Suppressor macrophage (primary cell): ENCODE measurements around the gene KRTAP8-1.

Experiments used
- DNase-seq, 4 experiments: peaks; one replicate each; pipeline ENCODE4 v3.0.0-alpha.2; 2020 to 2022
- total RNA-seq, 17 experiments: gene quantifications; one replicate each; lab custom pipeline; 2026; ENCODE audit warnings: mixed read lengths in 6 of 17, inconsistent platforms in 3 of 17; lab: John Stamatoyannopoulos, UW

The KRTAP8-1 gene
- total RNA-seq, result 0 to 0.02 (median 0) reads per million in 17 experiments

- no peak for DNase-seq
Observed at GRCh38 chr21:30813174-30813573, at the start of gene KRTAP8-1. KRTAP8-1 (minus strand) TSS chr21:30813274; CDS start chr21:30813220, 54 bp downstream.

- DNase-seq, result no peak
Observed at GRCh38 chr21:30847627-30848500, 34.8 kb upstream of the KRTAP8-1 start.

- no peak for DNase-seq
Observed at GRCh38 chr21:30842990-30843389, 29.9 kb upstream of the KRTAP8-1 start.

GRCh38 chr21:30839304-30839703, 26.2 kb upstream of the KRTAP8-1 start:
- DNase-seq, result peak in 3 of 4 experiments; percentile 14 to 28 (median 16)

GRCh38 chr21:30838536-30838935, 25.5 kb upstream of the KRTAP8-1 start:
- no peak for DNase-seq

- peak; percentile 56 to 70 (median 59) for DNase-seq
Observed at GRCh38 chr21:30831194-30831765, 18.2 kb upstream of the KRTAP8-1 start.

- DNase-seq, result no peak
Observed at GRCh38 chr21:30829659-30830058, 16.6 kb upstream of the KRTAP8-1 start, which contains the start of gene KRTAP7-1. KRTAP7-1 (minus strand) TSS chr21:30829759; CDS start chr21:30829698, 61 bp downstream.

GRCh38 chr21:30818837-30819610, 6.0 kb upstream of the KRTAP8-1 start:
- DNase-seq, result no peak

- no peak for DNase-seq
Observed at GRCh38 chr21:30800605-30801004, 12.5 kb downstream of the KRTAP8-1 start.

GRCh38 chr21:30793581-30794314, 19.3 kb downstream of the KRTAP8-1 start:
- DNase-seq, result no peak

GRCh38 chr21:30779249-30779648, 33.8 kb downstream of the KRTAP8-1 start:
- DNase-seq, result no peak

GRCh38 chr21:30769724-30770431, 43.2 kb downstream of the KRTAP8-1 start:
- no peak for DNase-seq
